Glutamatergic neuron (in vitro differentiated cells): ENCODE data around the gene BLOC1S3. TPM values are rescaled to one million over a fixed set of nuclear protein-coding genes. Genes with fewer than 3 reads are reported as not detected.

ENCODE experiments used
- DNase-seq: peaks from one replicate; pipeline ENCODE4 v3.0.0; 2022
- H3K27ac Mint-ChIP-seq: one replicate; pipeline ENCODE4 v1.8.0; 2020; ENCODE audit warnings: mild to moderate bottlenecking, mixed read lengths, inconsistent platforms; ENCODE audit not compliant: unreplicated experiment
- H3K27me3 Mint-ChIP-seq: one replicate; pipeline ENCODE4 v1.8.0; 2020; ENCODE audit warnings: mild to moderate bottlenecking, moderate library complexity, mixed read lengths, inconsistent platforms; ENCODE audit not compliant: unreplicated experiment
- H3K36me3 Mint-ChIP-seq: one replicate; pipeline ENCODE4 v1.8.0; 2020; ENCODE audit warnings: mild to moderate bottlenecking, mixed read lengths, inconsistent platforms; ENCODE audit not compliant: unreplicated experiment
- H3K4me1 Mint-ChIP-seq: one replicate; pipeline ENCODE4 v1.8.0; 2020; ENCODE audit warnings: mild to moderate bottlenecking, low read depth, mixed read lengths, inconsistent platforms; ENCODE audit not compliant: unreplicated experiment
- H3K4me3 Mint-ChIP-seq: one replicate; pipeline ENCODE4 v1.8.0; 2020; ENCODE audit warnings: mild to moderate bottlenecking, mixed read lengths, inconsistent platforms; ENCODE audit not compliant: unreplicated experiment
- H3K9me3 Mint-ChIP-seq: one replicate; pipeline ENCODE4 v1.8.0; 2020; ENCODE audit warnings: mild to moderate bottlenecking, moderate library complexity, mixed read lengths, inconsistent platforms; ENCODE audit not compliant: unreplicated experiment
- total RNA-seq: library from RNA; stranded (reverse); fragmentation: NEBNext Ultra II Directional; extraction: Animal tissue kit (Norgen Biotek cat#: 25700); gene quantifications from one replicate; pipeline ENCODE4 v1.2.1, GENCODE V29; 2021; ENCODE audit not compliant: unreplicated experiment
- TF ChIP-seq, protein P1 (sequence below): fragments of 200-600 bp; sonication (generic); IDR thresholded peaks from one replicate; pipeline ENCODE4 v1.5.0; 2021; ENCODE audit not compliant: partially characterized antibody, unreplicated experiment

The BLOC1S3 gene
- total RNA-seq, 1 donor from 2014 or later = 8.1 TPM

DNA sequence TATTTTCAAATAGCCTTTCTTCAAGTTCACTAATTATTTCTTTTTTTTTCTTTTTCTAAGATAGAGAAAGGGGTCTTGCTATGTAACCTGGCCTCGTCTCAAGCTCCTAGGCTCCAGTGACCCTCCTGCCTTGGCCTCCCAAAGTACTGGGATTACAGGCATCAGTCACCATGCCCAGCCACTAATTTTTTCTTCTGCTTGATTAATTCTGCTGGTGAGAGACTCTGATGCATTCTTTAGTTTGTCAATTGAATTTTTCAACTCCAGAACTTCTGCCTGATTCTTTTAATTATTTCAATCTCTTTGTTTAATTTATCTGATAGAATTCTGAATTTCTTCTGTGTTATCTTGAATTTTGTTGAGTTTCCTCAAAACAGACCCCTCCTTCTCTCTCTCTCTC is 11.4 kb downstream of the BLOC1S3 start:
- no peaks in the 10 kb centered on the region for H3K36me3 Mint-ChIP-seq
- no peak overlapping the region for H3K27ac Mint-ChIP-seq
- TF ChIP-seq, protein P1, sequence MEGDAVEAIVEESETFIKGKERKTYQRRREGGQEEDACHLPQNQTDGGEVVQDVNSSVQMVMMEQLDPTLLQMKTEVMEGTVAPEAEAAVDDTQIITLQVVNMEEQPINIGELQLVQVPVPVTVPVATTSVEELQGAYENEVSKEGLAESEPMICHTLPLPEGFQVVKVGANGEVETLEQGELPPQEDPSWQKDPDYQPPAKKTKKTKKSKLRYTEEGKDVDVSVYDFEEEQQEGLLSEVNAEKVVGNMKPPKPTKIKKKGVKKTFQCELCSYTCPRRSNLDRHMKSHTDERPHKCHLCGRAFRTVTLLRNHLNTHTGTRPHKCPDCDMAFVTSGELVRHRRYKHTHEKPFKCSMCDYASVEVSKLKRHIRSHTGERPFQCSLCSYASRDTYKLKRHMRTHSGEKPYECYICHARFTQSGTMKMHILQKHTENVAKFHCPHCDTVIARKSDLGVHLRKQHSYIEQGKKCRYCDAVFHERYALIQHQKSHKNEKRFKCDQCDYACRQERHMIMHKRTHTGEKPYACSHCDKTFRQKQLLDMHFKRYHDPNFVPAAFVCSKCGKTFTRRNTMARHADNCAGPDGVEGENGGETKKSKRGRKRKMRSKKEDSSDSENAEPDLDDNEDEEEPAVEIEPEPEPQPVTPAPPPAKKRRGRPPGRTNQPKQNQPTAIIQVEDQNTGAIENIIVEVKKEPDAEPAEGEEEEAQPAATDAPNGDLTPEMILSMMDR = no peak
- H3K4me3 Mint-ChIP-seq = no peak overlapping the region
- H3K4me1 Mint-ChIP-seq = no peaks in the 10 kb centered on the region
- no peaks in the 10 kb centered on the region for H3K27me3 Mint-ChIP-seq
- no peak for DNase-seq
- no peaks in the 10 kb centered on the region for H3K9me3 Mint-ChIP-seq

DNA sequence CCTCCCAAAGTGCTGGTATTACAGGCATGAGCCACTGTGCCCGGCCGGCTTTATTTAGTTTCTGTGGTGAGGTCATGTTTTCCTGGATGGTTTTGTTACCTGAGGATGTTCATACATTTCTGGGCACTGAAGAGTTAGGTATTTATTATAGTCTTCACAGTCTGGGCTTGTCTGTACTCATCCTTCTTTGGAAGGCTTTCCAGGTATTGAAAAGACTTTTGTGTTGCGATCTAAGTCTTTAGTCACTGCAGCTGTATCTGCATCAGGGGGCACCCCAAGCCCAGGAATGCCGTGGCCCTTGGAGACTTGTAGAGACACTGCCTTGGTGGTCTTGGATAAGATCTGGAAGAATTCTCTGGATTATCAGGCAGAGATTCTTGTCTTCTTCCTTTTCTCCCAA is 12.8 kb downstream of the BLOC1S3 start:
- peaks cover 3% of the 10 kb centered on the region for H3K4me1 Mint-ChIP-seq
- DNase-seq = no peak
- TF ChIP-seq, protein P1 = no peak
- no peaks in the 10 kb centered on the region for H3K27me3 Mint-ChIP-seq
- no peak overlapping the region for H3K4me3 Mint-ChIP-seq
- no peaks in the 10 kb centered on the region for H3K9me3 Mint-ChIP-seq
- H3K36me3 Mint-ChIP-seq = no peaks in the 10 kb centered on the region
- no peak overlapping the region for H3K27ac Mint-ChIP-seq

DNA sequence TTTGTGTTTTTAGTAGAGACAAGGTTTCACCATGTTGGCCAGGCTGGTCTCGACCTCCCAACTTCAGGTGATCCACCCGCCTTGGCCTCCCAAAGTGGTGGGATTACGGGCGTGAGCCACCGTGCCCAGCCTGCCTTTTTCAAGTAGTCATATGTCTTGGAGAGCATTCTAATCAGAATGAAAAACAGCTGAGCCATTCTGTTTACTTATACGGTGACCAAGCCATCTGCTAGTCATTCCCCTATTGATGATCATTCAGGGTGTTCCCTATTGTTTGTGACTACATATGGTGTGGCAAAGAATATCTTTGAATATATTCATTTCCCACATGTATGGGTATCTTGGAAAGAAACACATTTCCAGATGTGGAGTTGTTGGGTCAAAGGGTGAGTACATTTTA is 17.2 kb downstream of the BLOC1S3 start:
- DNase-seq = no peak
- Mint-ChIP-seq H3K4me1 (peaks cover 3% of the 10 kb centered on the region), H3K27me3 (peaks cover 5% of the 10 kb centered on the region), H3K9me3 (no peaks in the 10 kb centered on the region), H3K4me3 (no peak overlapping the region), H3K36me3 (no peaks in the 10 kb centered on the region), H3K27ac (no peak overlapping the region)
- TF ChIP-seq, protein P1 = no peak

DNA sequence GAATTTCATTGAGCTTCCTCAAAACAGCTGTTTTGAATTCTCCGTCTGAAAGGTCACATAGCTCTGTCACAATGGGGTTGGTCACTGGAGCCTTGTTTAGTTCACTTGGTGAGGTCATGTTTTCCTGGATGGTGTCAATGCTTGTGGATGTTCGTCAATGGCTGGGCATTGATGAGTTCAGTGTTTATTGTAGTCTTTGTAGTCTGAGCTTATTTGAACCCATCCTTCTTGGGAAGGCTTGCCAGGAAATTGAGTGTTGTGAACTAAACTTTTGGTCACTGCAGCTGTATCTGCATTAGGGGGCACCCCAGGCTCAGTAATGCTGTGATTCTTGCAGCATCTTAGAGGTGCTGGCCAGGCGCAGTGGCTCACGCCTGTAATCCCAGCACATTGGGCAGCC is 22.0 kb downstream of the BLOC1S3 start:
- Mint-ChIP-seq H3K36me3 (no peaks in the 10 kb centered on the region), H3K4me3 (no peak overlapping the region), H3K27ac (no peak overlapping the region), H3K27me3 (peaks cover 7% of the 10 kb centered on the region), H3K4me1 (peaks cover 3% of the 10 kb centered on the region), H3K9me3 (no peaks in the 10 kb centered on the region)
- DNase-seq = no peak
- TF ChIP-seq, protein P1 = no peak

DNA sequence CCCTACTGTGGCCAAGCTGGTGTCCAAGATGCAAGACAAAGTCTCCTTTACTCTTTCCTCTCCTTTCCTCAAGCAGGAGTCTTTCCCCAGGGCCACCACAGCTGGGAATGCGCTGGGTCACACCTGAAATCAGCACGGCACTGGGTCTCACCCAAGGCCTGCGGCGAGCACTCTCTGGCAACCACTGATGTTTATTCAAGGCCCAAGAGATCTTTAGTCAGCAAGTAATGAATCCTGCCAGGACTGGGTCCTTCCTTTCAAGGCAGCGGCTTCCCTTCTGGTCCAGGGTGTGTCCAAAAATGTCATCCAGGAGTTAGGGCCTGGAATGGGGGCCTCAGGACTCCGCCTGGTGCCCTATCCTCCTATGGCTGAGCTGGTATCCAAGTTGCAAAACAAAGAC is 24.1 kb downstream of the BLOC1S3 start:
- no peak for DNase-seq
- H3K27ac Mint-ChIP-seq = no peak overlapping the region
- TF ChIP-seq, protein P1 = no peak
- H3K27me3 Mint-ChIP-seq = peaks cover 7% of the 10 kb centered on the region
- H3K9me3 Mint-ChIP-seq = no peaks in the 10 kb centered on the region
- no peaks in the 10 kb centered on the region for H3K36me3 Mint-ChIP-seq
- no peaks in the 10 kb centered on the region for H3K4me1 Mint-ChIP-seq
- no peak overlapping the region for H3K4me3 Mint-ChIP-seq
